DMS 273 (cell line): ENCODE results near the gene HJURP.
"Not testable (repeated sequence)": the region's sequence is repeated elsewhere in the genome, so short reads cannot be mapped to it uniquely, and the experiment has no call there.

Experiments
- DNase-seq: peaks from one replicate; lab custom pipeline; 2025; ENCODE audit not compliant: unreplicated experiment; lab: John Stamatoyannopoulos, UW

Gene HJURP

GRCh38 chr2:233854241-233854981 is at the start of gene HJURP:
TSS of gene HJURP (minus strand) at chr2:233854535. CDS start at chr2:233854500, 35 bp downstream.
- peak; percentile 98 for DNase-seq

GRCh38 chr2:233901884-233902283 is 47.5 kb upstream of the HJURP start:
- DNase-seq = no peak

GRCh38 chr2:233901367-233901766 is 47.0 kb upstream of the HJURP start:
- DNase-seq = peak; percentile 22

- not testable (repeated sequence) for DNase-seq
Observed at GRCh38 chr2:233896253-233896652, 41.9 kb upstream of the HJURP start.

- no peak for DNase-seq
Observed at GRCh38 chr2:233892793-233893192, 38.5 kb upstream of the HJURP start.

- DNase-seq = no peak
Observed at GRCh38 chr2:233882353-233882752, 28.0 kb upstream of the HJURP start.

GRCh38 chr2:233872125-233872524 is 17.8 kb upstream of the HJURP start:
- not testable (repeated sequence) for DNase-seq

- DNase-seq = no peak
Observed at GRCh38 chr2:233871432-233871831, 17.1 kb upstream of the HJURP start.

- DNase-seq = peak; percentile 90
Observed at GRCh38 chr2:233867993-233868532, 13.7 kb upstream of the HJURP start, which contains the start of gene MSL3B. TSS of gene MSL3B (minus strand) at chr2:233868386.

- DNase-seq = no peak
Observed at GRCh38 chr2:233866479-233866878, 12.1 kb upstream of the HJURP start.

GRCh38 chr2:233865838-233866237 is 11.5 kb upstream of the HJURP start:
- peak; percentile 40 for DNase-seq

GRCh38 chr2:233862261-233862768 is 8.0 kb upstream of the HJURP start:
- DNase-seq = no peak

GRCh38 chr2:233858331-233858730 is 4.0 kb upstream of the HJURP start:
- DNase-seq = no peak

- DNase-seq = peak; percentile 53
Observed at GRCh38 chr2:233857511-233858141, 3.3 kb upstream of the HJURP start.

GRCh38 chr2:233856184-233856583 is 1.8 kb upstream of the HJURP start:
- DNase-seq = peak; percentile 28

GRCh38 chr2:233855345-233855744 is 1.0 kb upstream of the HJURP start:
- DNase-seq = no peak

GRCh38 chr2:233853883-233854240 is 473 bp downstream of the HJURP start:
- peak; percentile 44 for DNase-seq

- no peak for DNase-seq
Observed at GRCh38 chr2:233853353-233853752, 982 bp downstream of the HJURP start.

- no peak for DNase-seq
Observed at GRCh38 chr2:233852056-233852455, 2.3 kb downstream of the HJURP start.

GRCh38 chr2:233851169-233851568 is 3.2 kb downstream of the HJURP start:
- no peak for DNase-seq

- DNase-seq = no peak
Observed at GRCh38 chr2:233850745-233851144, 3.6 kb downstream of the HJURP start.
